Right atrium auricular region (tissue), 2 donors: ENCODE measurements around the gene SSU72. TPM values are rescaled to one million over a fixed set of nuclear protein-coding genes. Genes with fewer than 3 reads are reported as not detected.
A peak's percentile ranks its signal among the peaks of the same experiment; 100 is the strongest.

Source experiments
- DNase-seq: peaks from one replicate; pipeline ENCODE4 v3.0.0-alpha.2; 2019; ENCODE audit warnings: low spot score
- H3K27ac ChIP-seq, 2 donors: fragments of 200-600 bp; sonication (generic); 1 replicate in 1 of 2; 2 replicates in 1 of 2; pipeline ENCODE4 v1.5.1; 2016 to 2019
- H3K27me3 ChIP-seq, 2 donors: fragments of 200-600 bp; sonication (generic); one replicate each; pipeline versions ENCODE4 v1.5.1 to v1.6.0; 2017 to 2019
- H3K36me3 ChIP-seq: fragments of 200-600 bp; sonication (generic); one replicate; pipeline ENCODE4 v1.5.1; 2016
- H3K4me1 ChIP-seq, 2 donors: fragments of 200-600 bp; sonication (generic); one replicate each; pipeline versions ENCODE4 v1.5.1 to v1.6.0; 2017 to 2019
- H3K4me3 ChIP-seq, 2 donors: fragments of 200-600 bp; sonication (generic); 1 replicate in 1 of 2; 2 replicates in 1 of 2; pipeline ENCODE4 v1.5.1; 2017 to 2019; ENCODE audit warnings: mild to moderate bottlenecking in 1 of 2, moderate library complexity in 1 of 2
- H3K9me3 ChIP-seq, 2 donors: fragments of 200-600 bp; sonication (generic); one replicate each; pipeline ENCODE4 v1.5.1; 2019
- total RNA-seq, 2 donors: library from RNA; depleted of rRNA; stranded (reverse); fragments of >200 nt; gene quantifications; one replicate each; pipeline ENCODE4 v1.1.0, GENCODE V29; 2016
- TF ChIP-seq, protein P1 (sequence below), 2 donors: fragments of 200-600 bp; sonication (generic); IDR thresholded peaks; one replicate each; pipeline ENCODE4 v1.5.1; 2019; ENCODE audit warnings: antibody characterized with exemption in 2 of 2

SSU72 gene
- total RNA-seq, 2 donors from 2014 or later: 98.3 to 121 TPM

- no peak overlapping the region for H3K4me3 ChIP-seq
- H3K27ac ChIP-seq: no peak overlapping the region
- DNase-seq: no peak
- no peaks in the 10 kb centered on the region for H3K9me3 ChIP-seq
- TF ChIP-seq, protein P1, sequence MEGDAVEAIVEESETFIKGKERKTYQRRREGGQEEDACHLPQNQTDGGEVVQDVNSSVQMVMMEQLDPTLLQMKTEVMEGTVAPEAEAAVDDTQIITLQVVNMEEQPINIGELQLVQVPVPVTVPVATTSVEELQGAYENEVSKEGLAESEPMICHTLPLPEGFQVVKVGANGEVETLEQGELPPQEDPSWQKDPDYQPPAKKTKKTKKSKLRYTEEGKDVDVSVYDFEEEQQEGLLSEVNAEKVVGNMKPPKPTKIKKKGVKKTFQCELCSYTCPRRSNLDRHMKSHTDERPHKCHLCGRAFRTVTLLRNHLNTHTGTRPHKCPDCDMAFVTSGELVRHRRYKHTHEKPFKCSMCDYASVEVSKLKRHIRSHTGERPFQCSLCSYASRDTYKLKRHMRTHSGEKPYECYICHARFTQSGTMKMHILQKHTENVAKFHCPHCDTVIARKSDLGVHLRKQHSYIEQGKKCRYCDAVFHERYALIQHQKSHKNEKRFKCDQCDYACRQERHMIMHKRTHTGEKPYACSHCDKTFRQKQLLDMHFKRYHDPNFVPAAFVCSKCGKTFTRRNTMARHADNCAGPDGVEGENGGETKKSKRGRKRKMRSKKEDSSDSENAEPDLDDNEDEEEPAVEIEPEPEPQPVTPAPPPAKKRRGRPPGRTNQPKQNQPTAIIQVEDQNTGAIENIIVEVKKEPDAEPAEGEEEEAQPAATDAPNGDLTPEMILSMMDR (IDR thresholded peaks at IDR 0.05): no peak
- no peaks in the 10 kb centered on the region for H3K27me3 ChIP-seq
- H3K4me1 ChIP-seq: peaks cover 0 to 50% of the 10 kb centered on the region in 2 donors
- no peaks in the 10 kb centered on the region for H3K36me3 ChIP-seq
Measured at GRCh38 chr1:1621173-1622009, 46.7 kb upstream of the SSU72 start.

DNA sequence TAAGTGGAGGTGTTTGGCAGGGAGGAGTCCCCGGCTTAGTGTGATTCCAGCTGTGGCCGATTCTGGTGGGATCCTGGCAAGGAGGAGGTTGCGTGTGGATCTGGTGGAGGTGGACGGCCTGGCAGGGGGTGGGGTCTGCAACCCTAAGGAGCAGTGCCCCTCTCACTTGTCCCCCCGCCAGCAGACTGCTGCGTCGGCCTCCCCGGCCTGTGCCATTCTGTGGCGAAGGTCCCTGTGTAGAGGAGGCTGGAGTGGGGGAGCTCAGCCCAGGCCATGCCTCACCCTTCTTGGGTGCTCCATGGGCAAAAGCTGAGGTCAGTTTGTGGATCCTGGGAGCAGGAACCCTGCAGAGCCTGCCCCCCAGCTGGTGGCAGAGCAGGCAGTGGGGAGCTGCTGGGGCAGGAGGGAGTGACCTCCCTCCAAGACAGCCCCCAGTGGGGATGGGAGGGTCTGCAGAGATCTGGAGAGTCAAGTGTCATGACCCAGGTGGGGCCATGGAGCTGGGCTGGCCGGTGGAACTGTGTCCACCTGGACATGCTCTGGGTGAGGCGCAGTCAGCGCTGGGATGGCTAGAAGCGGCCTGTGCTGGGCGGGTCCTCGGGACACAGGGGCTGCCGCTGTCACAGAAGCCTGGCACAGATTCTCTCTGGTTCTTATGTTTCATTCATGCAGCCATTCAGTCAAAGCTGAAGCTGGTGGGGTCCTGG lies 45.9 kb upstream of the SSU72 start:
- Histone ChIP-seq H3K27me3 (no peaks in the 10 kb centered on the region), H3K36me3 (no peaks in the 10 kb centered on the region), H3K9me3 (no peaks in the 10 kb centered on the region), H3K27ac (peak overlapping the region in 1 of 2 donors; percentile 47), H3K4me3 (no peak overlapping the region), H3K4me1 (peaks cover 0 to 44% of the 10 kb centered on the region in 2 donors)
- TF ChIP-seq, protein P1 (IDR thresholded peaks at IDR 0.05): no peak
- no peak for DNase-seq

GRCh38 chr1:1619917-1620361 lies 45.3 kb upstream of the SSU72 start:
- Histone ChIP-seq H3K4me3 (no peak overlapping the region), H3K4me1 (peaks cover 0 to 39% of the 10 kb centered on the region in 2 donors), H3K27me3 (no peaks in the 10 kb centered on the region), H3K36me3 (no peaks in the 10 kb centered on the region), H3K9me3 (no peaks in the 10 kb centered on the region), H3K27ac (peak overlapping the region; percentile 40 to 47)
- TF ChIP-seq, protein P1 (IDR thresholded peaks at IDR 0.05): no peak
- no peak for DNase-seq

DNA sequence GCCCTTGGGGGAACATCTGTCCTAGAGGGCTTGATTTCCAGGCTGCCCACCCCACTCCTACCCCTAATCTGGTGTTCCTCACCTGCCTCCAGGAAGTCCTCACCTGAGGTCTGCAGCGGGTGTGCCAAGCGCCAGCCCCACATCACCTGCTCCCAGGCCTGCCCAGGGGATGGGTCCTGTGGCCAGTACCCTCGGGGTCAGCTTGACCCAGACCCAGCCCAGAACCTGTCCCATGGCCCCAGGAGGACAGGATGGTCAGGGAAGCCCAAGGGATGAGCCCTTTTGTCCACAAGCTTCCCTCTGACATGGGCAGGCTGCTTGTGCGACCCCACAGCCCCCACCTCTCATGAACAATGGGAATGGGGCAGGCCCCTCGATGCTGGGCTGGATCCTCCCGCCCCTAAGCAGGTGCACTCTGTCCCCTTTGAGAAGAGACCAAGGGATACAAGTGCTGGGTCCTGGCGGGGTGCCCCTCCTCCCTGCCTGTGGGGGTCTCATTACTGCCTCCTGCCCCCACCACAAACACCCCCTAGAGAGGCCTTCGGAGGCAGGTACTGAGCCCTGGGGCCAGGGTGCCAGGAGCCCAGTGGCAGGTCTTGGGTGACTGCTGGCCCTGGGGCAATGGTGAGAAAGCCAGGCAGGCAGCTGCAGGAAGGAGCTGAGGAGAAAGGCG lies 43.9 kb upstream of the SSU72 start:
- TF ChIP-seq, protein P1 (IDR thresholded peaks at IDR 0.05): no peak
- DNase-seq: no peak
- peaks cover 0 to 48% of the 10 kb centered on the region in 2 donors for H3K4me1 ChIP-seq
- no peak overlapping the region for H3K4me3 ChIP-seq
- H3K27me3 ChIP-seq: no peaks in the 10 kb centered on the region
- H3K27ac ChIP-seq: no peak overlapping the region
- no peaks in the 10 kb centered on the region for H3K36me3 ChIP-seq
- H3K9me3 ChIP-seq: no peaks in the 10 kb centered on the region

GRCh38 chr1:1617925-1618324 lies 43.3 kb upstream of the SSU72 start:
- DNase-seq: no peak
- Histone ChIP-seq H3K27me3 (no peaks in the 10 kb centered on the region), H3K9me3 (no peaks in the 10 kb centered on the region), H3K36me3 (no peaks in the 10 kb centered on the region), H3K27ac (no peak overlapping the region), H3K4me3 (no peak overlapping the region), H3K4me1 (peaks cover 0 to 52% of the 10 kb centered on the region in 2 donors)
- TF ChIP-seq, protein P1 (IDR thresholded peaks at IDR 0.05): no peak
